ENCODE results near the gene CTNNB1.

CTNNB1 gene

DNA sequence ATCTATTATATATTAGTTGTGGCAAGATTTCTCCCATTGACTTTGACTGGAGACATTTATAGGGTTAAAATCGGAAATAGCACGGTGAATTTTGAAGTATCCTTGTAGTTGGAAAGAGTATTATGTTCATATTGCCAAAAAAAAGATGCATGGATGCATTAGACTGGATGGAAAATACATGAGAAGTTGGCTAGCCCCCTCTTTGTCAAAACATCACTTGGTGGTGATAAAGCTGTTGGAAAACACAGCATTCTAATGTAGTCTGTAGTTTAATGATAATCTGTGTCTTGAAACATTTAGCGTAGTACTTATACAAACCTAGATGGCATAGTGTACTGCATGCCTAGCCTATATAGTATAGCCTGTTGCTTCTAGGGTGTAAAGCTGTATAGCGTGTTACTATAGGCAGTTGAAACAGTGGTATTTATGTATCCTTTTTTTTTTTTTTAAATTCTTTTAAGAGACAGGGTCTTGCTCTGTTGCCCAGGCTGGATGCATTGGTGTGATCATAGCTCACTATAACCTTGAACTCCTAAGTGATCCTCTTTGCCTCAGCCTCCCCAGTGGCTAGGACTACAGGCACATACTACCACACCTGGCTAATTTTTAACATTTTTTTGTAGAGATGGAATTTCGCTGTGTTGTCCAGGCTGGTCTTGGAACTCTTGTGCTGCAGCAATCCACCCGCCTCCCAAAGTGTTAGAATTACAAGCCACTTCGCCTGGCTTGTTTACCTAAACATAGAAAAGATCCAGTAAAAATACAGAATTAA is 21.8 kb downstream of the CTNNB1 start:
- no peak for DNase-seq

DNA sequence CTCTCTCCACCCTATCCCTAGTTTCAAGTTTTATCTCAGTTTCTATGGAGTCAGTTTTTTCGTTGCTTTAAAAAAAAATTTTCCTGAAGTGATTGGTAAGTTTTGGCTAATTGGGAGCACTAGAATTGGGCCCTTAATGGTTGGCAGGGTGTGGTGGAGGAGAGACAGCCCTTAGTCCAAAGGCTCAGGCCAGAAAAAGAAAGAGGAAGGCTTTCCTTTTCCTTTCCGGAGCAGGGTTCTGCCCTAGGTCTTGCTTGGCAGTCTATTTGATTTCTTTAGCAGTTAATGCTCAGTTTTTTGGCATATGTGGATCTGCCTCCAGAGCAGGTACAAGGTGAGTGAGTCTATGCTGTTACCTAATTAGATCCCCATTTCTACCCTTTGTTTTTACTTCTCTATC is 22.7 kb downstream of the CTNNB1 start:
- no peak for DNase-seq

DNA sequence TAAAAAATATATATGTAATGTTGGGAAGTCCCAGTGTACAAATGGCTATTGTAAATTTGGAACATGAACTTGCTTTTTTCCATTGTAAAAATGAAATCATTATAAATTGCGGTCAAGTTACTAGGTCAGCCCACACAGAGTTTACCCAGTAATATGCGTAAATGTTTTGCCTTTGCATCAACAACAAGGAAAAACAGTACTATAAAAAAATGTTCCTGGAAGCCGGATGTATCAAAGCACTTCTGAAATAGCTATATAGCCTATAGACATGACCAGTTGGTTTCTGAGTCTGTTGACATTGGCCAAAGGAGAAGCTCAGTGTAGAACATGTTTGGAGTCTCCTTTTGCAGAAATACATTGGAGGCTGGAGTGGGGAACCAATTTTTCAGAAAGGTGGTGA is 23.2 kb downstream of the CTNNB1 start:
- no peak for DNase-seq

DNA sequence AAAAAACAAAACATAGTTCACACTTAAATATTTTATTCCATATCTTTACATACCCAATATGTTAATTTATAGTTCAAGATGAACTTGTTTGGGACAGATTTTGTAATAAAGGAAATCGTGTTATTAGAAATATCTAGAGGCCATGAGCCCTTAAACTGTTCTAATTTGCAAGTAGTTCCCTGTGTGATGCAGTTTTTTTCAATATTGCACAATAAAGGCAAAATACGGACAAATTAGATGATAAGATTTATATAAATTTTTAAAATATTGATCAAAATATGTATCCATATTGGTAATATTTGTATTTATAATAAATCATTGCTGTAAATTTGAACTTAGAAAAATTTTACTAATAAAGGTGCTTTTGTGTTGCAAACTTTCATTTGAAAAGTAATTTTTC is 23.8 kb downstream of the CTNNB1 start:
- no peak for DNase-seq

DNA sequence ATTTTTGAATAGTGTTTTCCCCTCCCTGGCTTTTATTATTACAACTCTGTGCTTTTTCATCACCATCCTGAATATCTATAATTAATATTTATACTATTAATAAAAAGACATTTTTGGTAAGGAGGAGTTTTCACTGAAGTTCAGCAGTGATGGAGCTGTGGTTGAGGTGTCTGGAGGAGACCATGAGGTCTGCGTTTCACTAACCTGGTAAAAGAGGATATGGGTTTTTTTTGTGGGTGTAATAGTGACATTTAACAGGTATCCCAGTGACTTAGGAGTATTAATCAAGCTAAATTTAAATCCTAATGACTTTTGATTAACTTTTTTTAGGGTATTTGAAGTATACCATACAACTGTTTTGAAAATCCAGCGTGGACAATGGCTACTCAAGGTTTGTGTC is 24.4 kb downstream of the CTNNB1 start:
- DNase-seq = no peak

DNA sequence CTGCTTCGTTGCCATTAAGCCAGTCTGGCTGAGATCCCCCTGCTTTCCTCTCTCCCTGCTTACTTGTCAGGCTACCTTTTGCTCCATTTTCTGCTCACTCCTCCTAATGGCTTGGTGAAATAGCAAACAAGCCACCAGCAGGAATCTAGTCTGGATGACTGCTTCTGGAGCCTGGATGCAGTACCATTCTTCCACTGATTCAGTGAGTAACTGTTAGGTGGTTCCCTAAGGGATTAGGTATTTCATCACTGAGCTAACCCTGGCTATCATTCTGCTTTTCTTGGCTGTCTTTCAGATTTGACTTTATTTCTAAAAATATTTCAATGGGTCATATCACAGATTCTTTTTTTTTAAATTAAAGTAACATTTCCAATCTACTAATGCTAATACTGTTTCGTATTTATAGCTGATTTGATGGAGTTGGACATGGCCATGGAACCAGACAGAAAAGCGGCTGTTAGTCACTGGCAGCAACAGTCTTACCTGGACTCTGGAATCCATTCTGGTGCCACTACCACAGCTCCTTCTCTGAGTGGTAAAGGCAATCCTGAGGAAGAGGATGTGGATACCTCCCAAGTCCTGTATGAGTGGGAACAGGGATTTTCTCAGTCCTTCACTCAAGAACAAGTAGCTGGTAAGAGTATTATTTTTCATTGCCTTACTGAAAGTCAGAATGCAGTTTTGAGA is 25.0 kb downstream of the CTNNB1 start:
- DNase-seq = no peak

DNA sequence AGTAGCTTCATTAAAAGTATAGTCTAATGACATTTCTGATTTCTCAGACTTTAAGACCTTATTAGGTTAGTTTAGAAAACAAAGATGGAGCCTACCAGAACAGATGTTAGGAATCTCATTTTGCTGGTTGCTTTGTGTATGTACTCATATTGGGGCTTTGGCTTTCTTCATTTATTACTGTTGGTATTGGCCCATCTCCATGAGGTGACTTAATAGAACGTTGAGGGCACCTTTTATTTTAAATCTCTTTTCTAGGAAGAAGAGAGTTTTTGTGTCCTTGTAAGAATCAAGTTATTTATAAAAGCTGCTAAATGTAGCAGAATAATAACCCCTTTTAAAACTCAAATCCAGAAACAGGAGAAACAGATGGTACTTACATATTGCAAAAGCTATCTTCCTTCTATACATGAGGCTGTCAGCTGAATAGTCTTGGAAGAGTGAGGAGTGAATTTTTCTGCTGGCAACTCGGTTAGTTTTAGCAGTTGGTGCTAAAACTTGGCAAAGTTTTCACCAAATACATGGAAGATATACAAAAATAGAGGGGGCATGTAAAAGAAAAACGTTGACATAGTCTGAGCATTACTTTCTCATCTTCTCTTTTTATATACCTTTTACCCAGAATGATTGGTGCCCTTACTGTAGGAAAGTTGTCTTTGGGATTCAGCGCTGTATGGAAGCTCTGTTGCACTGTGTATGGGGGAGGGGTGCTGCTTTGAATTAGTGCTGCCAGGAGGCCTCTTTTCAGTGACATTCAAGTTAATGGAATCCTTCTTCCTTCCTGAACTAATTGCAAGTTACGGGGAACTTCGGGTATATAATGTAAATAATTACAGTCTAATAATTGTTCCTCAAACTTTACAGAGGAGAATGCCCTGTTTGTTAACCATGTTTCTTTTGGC is 35.8 kb downstream of the CTNNB1 start:
- no peak for DNase-seq

DNA sequence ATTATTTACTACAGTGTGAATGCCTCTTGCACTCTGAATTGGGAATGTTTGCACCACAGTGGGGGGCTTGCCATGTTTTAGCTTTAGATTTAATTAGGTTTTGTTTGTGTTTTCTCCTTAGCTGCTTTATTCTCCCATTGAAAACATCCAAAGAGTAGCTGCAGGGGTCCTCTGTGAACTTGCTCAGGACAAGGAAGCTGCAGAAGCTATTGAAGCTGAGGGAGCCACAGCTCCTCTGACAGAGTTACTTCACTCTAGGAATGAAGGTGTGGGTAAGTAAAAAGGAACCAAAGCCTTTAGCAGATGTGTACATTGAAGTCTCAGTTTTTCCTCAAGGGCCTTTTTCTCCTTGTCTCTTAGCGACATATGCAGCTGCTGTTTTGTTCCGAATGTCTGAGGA is 36.9 kb downstream of the CTNNB1 start:
- DNase-seq = no peak

DNA sequence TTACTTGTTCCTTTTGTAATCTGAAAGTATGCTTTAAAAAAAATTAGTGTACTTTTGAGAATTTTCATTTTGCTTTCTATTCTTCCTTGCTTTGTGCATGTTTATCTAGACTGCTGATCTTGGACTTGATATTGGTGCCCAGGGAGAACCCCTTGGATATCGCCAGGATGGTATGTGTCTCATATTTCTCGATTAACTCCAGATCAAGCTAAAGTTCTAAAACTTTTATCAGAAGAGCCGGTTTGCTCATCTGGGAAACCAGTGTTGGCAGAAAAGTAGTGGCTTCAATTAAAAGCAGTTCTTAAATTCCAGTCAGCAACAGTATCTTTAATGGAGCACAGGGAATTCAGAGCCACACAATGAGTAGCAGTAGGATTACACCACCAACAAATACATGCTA is 38.6 kb downstream of the CTNNB1 start:
- DNase-seq = no peak

DNA sequence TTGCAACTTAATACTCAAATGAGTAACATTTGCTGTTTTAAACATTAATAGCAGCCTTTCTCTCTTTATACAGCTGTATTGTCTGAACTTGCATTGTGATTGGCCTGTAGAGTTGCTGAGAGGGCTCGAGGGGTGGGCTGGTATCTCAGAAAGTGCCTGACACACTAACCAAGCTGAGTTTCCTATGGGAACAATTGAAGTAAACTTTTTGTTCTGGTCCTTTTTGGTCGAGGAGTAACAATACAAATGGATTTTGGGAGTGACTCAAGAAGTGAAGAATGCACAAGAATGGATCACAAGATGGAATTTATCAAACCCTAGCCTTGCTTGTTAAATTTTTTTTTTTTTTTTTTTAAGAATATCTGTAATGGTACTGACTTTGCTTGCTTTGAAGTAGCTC is 40.3 kb downstream of the CTNNB1 start:
- no peak for DNase-seq

DNA sequence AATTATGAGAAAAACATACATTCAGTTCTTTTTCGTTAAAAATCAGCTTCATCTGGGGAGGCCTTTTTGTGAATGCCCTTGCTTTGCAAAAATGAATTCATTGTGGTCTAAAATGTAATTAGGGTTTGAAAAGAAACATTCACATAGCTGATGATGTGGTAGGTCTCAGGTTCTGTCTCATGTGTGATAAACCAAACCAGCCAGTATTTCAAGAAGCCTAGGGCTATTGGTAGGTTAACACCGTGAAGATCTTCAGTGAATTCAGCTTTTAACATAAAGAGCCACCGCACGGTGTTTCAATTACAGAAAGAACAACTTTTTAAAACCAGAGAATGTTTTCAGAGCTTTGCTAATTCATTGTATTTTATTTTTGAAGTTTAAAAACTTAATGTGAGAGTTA is 41.9 kb downstream of the CTNNB1 start:
- no peak for DNase-seq

DNA sequence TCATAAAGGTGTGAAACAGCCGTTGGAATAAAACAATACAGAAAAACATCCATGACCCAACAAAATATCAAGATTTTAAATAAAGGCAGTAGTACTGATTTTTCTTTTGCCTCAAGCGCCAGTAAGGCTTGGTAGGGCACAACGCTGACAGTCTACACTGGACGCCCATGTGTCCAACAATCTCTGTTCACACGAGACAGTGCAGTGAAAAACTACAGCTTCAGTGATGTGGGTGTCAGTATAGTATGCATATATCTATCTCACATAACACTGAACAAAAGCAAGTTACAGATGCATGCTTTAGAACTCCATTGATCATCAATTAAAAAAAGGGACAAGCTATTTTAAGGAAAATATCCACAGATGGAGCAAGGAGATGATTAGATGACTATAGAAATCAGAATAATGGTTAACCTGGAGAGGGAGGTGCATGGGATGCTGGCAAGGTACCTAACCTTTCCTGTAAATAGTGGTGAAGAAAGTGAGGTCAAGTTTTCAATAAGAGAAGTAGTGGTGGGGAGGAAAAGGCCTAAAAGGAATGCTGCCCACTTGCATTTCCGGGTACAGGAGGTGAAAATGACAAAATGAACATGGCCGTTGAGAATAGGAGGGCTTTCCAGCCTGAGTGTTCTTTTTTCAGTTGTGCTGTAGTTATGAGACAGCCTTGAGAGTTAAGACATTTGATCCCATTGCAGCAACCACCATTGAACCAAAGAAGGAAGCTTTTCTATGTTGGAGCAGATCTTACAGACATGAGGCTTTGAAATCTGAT is 42.7 kb downstream of the CTNNB1 start:
- no peak for DNase-seq

DNA sequence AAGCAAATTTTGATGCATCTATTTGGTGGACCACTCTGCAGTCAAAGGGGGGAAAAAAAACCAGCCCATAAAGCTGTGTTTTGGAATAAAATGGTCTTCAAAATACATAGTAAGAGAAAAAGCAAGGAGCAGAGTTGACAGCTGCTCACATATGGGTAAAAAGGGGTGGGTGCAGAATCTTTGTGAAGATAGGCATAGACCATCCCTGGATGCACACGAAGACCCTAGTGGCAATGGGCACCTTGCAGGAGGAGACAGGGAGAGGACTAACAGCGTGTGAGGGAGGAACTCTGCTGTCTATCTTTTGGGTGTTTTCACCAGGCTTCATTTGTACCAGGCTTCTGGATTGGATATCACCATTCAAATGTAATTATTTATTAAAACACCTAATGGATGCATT is 43.9 kb downstream of the CTNNB1 start:
- no peak for DNase-seq

DNA sequence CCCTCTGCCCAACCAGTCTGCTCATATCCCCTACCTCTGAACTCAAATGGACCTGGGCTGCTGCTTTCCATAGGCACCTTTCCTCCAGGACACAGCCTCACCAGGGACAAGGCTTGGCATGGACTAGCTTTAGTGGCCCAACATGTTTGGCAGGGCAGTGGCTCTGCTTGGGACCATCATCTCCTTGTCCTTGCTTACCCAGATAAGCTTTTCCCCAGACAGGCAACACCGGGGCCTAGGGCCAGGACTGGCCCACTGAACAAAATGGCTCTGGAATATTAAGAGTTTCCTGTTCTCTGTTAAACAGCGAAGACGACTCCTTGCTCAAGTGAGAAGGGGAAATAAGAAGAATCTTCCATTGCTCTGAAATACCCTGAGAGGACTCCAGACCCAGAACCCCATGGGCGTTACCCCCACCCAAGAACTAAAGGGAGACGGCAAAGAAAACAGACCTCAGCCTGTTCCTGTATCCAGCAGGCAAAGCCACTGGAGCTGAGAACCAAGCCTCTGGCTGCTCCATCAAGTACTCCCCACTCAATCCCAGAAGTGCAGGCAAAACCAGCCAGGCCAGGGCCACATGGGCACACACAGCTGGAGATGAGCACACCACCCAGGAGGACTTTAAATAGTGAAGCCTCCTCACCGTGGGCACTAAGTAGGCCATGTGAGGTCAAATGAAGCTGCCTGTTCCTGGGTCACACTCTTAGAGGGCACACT is 45.5 kb downstream of the CTNNB1 start:
- DNase-seq = no peak

DNA sequence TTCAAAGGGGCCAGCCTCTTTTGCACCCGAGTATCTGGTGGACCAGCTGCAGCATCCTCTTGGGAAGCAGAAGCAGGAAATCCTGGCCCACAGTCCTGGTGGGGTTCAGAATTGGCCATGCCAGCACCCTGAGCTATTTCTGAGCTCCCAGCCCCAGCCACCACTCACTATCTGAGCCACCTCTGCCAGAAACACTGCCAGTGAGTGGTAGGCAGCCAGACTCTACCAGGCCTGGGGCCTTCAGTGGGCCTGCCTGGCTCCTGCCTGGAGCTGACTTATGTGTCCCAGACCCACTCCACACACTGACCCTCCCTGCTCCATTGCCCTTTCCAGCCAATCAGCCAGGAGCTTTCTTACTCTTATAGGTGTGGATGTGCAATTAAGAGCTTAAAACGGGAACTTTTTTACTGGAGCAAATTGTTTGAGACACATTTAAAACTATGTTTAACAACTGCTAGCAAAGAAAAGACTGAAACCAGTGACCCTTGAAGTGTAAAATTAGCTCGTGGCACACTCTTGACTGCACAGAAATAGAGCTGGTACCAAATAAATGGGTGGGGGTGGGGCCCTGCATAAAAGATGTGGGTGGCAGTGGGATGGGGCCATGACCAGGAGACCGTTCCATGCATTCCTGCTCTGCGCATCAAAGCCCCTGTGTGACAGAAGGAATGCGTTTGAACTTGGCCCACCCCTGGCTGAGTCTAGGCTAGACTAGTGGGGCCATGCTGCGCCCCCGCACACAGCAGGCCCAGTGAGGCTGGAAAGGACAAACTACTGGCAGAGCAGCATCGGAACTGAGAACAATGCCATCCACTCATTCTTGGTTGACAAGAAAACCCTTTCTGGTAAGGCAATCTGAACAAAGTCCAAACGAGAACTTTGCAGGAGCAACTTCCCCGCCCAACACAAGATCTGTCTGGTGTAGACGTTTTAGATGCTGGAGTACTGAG is 48.0 kb downstream of the CTNNB1 start:
- no peak for DNase-seq

DNA sequence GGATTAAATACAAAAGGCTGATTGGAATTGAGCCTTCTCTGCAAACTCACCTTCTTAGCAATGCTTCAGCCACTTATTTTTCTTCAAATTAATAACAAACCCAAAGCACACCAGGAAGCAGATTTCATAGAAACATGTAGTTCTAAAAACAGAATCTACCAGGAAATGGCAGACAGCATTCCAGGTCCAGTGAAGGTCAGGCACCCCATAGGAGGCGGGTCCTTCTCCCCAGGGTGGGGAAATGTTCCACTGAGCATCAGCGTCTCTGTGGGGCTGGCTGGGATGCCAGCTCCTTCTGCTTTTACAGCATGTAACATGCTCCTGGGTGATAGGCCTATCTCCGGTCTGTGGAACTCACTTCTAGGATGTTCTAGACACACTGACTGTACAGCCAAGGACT is 49.2 kb downstream of the CTNNB1 start:
- no peak for DNase-seq

DNA sequence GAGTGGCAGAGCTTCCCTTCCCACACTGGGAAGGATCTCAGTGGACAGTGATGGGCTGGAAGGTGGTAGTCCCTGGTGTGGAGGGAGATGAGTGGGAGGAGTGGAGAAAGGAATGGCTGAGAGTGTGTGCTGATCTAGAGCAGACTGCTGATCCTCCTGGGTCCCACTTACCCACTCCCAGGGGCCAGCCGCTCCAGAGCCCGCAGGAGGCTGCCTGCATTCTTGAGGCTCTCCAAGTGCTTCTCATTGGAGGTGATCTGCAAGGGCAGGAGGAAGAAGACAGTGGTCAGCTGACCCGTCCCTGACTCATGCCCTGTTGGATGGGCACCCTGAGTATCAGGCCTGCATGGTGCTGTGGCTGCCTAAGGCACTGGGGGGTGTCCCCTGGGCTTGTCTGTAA is 50.0 kb downstream of the CTNNB1 start:
- DNase-seq = no peak

DNA sequence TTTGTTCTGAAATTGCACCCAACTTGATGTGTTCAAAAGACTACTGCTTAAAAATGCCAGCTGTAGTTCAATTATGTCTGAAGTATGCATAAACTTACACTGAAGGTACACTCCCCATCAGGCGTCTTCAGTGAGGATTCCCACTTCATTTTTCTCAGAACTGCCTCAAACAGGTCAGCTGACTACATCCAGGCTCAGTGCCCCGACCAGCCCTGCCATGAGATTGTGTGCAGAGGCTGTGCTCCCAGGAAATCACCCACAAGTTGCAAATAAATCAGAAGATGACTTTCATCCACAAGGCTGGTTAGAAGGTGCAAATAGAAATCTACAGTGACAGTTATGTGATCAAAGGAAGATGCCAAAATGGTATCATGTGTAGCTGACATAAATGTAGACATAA is 51.5 kb downstream of the CTNNB1 start:
- no peak for DNase-seq

DNA sequence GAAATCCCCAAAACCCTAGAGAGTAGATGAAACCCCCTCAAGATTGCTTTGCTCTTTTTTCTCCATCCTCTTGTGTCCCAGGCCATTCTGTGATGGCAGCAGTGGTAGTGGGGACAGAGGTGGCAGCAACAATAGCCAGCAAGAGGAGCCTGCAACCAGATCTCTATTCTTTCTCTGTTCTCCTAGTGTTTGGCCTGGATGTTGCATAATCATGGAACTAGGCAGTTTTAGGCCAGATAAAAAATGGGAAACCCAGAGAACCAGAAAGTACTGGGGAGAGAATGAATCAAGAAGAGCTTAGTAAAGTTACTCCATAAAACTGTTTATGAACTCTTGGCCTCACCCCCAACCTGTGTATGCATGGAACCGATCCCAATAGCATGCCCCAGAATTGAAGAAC is 52.3 kb downstream of the CTNNB1 start:
- no peak for DNase-seq

DNA sequence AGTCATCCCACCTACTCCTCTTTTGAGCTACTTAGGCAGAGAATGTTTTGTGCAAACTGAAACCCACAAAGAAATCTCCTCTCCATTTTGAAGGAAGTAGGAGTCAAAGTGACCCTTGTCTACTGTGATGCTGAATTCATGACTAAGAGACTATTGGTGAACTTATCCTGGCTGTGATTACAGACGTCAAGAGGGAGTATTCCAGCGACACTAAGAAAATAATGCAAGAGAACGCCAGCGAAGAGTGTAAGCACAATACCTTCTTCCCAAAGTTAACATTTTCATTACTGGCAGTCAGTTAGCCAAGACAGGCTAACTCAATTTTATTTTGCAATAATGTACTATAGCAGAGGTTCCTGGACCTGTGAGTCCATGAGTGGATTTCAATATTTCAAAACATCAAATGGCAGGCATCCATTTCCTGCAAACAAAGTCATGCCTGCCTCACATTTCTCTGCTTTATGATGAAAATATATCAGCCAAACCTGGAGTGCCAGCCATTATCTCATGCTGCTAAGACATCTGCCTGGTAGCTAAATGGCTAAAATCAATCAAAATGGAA is 59.0 kb downstream of the CTNNB1 start:
- DNase-seq = no peak
